GM21717 (cell line): ENCODE measurements around the gene DCP2.

Source experiments
- ATAC-seq: cut with Tn5 transposase; IDR thresholded peaks from one replicate; pipeline ENCODE4 v1.9.1; 2021; ENCODE audit warnings: mild to moderate bottlenecking, moderate library complexity; ENCODE audit not compliant: unreplicated experiment

DCP2 gene

DNA sequence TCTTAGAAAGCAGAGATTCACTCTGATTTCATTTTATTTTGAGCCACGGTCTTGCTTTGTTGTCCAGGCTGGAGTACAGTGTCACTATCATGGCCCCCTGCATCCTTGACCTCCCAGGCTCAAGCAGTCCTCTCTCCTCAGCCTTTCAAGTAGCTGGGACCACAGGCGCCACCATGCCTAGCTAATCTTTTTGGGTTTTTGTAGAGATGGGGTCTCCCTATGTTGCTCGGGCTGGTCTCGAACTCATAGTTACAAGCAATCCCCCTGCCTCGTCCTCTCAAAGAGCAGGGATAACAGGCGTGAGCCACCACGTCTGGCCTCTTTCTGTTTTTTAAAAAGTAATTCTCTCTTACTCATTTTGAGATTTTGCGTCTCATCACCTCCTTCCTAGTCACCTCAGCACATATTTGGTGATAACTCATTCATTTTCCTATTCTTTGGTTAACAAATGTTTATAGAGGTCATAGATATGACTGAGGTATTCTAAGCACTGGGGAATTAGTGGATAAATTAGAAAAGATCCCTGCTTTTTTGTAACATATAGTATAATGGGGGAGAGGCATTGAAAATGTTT, 10.8 kb upstream of the DCP2 start:
- no peak for ATAC-seq

DNA sequence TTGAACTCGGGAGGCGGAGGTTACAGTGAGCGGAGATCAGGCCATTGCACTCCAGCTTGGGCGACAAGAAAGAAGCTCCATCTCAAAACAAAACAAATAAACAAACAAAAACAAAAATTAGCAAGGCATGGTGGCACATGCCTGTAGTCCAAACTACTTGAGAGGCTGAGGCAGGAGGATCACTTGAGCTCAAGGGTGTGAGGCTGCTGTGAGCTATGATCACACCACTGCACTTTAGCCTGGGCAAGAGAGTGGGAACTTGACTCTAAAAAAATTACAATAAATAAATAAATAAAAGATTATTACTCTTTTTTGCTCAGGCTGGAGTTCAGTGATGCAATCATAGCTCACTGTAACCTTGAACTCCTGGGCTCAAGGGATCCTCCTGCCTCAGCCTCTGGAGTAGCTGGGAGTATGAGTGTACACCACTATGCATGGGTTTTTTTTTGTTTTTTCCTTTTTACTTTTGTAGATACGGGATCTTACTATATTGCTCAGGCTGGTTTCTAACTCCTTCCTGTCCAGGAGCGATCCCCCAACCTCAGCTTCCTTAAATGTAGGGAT, 9.0 kb upstream of the DCP2 start:
- ATAC-seq: no peak

DNA sequence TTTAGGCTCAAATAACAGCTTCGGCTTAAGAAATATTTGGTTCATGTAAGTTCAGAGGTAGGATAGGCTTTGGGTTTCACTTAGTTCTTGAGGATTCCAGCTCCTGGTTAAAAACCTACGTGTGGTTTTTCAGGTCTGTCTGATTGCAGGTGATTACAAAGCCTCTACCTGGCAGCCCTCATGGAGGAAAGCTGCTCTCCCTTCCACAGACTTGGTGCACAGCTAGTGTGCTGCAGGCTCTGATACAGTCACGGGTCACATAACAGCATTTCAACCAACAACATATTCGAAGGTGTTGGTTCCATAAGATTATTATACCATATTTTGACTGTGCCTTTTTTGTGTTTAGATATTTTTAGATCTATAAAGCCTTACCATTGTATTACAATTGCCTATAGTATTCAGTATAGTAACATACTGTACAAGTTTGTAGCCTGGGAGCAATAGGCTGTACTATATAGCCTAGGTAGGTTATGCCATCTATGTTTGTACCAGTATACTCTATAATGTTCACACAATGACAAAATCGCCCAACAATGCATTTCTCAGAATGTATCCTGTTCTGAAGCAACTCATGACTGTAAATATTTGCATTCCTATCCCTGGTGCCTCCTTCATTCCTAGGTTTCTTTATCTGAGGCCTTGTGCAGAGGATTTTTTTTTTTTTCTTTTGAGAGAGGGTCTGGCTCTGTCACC, 8.0 kb upstream of the DCP2 start:
- no peak for ATAC-seq

DNA sequence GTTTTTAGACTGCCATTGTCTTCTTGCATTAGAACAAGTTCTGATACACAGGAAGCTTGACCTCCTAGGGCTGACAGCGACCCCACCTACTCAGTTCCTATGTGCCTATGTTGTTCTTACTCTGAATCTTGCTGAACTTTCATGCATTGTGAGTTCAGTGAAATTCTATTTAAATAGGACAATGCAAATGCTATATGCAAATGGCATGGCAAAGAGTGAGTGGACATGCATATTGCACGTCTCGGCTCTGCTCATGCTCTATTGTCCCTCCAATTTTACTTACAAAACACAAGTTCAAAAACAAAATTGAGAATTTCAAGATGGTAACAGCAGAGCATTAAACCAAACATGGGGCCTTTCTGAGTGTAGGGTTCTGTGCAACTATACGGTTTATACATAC, 5.3 kb upstream of the DCP2 start:
- no peak for ATAC-seq

DNA sequence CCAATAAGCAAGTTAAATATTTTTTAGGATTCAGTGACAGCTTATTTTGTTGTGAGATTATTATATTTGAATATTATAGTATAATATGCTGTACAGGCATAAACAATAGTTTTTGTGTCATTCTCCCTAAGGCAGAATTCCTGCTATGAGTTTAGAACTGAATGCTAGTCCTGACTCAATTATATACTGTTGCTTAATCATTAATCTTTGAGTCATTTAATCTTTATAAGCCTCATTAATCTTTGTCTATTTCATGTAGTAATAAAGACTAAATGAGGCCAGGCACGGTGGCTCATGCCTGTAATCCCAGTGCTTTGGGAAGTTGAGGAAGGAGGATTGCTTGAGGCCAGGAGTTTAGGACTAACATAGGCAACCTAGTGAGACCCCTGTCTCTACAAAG, 3.6 kb upstream of the DCP2 start:
- ATAC-seq: no peak

DNA sequence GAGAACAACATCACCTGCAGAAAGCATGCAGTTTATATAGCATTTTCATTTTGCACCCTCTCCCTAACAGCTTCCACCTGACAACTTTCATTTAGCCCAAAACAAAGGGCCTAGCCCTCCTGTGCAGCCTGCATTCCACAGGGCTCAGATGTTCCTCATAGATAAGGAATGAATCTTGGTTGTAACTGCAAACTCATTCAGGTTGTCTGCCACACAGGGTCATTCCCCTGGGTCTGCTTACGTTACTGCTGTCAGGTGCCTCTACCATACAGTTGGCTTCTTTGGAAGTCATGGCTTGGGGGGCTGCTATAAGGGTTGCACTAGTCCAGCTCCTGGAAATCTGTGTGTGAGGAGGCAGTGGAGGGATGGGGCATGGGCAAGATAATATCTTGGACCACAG, 2.7 kb upstream of the DCP2 start:
- ATAC-seq: no peak

DNA sequence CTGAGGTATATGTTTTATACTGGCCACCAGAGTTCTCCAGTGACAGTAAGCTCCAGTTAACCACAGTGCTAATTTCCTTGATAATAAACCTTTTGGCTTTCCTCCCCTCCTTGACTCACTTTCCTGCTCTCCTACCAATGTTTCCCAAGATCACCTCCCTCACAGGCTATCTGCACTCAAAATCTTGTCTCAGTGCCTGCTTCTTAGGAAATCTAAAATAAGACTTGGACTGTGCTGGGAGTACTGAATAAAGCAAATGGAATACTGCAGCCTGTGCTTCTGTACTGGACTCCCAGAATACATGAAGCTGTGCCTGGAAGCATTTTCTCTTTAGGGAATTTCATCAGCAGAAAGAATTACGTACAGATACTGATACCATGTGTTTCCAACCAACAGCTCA, 1.7 kb upstream of the DCP2 start:
- no peak for ATAC-seq

DNA sequence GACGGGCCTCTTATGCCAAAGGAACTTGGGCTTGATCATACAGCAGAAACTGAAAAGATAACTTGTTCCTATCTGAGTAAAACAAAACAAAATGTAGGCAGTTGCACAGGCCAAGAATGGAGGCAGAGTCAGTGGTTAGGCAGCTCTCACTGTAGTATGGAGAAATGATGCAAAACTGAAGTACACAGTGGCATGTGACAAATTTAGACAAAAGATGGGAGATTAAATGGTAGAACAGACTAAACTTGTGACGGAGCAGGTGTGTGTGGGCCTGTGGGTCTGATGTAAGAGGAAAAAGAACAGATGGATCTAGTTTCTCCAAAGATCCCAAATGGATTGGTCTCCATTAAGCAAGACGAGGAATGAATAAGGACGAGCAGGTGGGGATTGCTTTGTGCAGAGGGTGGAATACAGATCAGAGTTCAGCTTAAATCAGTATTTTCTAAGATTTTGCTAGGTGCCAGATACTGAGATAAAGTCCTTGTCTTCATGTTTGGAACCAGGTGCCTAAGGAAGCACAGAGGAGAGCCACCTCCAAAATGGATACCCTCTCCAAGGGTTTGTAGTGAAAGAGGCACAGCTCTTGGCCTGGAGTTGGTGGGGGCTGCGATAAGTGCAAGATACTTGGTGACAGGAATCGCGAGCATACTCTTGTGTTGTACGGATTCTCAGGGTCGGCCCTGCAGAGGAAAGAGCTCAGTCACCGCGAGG, 722 bp upstream of the DCP2 start:
- ATAC-seq: peak; percentile 20

DNA sequence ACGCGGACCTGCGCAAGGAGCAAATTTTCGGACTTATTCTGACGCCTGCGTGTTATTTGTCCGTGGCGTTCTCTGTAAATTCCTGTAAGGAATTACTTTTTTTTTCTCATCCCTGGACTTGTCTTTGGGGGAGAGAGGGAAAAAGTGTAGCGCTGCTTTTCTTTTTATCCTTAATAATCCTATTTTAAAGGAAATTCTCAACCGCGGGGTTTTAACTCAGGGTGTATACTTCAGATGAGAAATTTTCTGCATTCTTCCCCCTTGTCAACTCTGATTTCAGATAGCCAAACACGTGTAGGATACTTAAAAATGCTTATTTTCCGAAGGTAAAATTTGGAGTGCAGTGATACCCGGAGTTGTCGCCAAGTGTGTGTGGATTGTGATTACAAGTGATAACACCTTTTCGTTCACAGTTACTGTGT, 853 bp downstream of the DCP2 start:
- no peak for ATAC-seq

DNA sequence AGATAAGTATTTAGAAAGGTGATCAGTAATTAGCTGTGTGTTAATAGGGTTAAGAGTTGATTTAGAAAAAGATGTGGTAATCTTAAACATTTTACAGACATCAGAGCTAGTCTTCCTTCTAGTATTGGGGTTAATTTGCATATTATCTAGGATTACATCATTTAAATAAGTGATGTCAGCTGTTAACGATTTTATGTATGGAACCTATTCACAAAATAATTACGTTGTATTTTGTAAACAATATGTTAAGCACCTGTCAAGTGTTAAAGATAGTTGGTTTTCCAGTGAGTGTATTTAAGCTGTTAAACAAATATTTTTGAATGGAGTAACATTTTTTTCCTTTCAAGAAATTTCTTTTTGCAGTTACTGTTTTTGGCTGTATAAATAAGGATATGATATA, 2.2 kb downstream of the DCP2 start:
- ATAC-seq: no peak

DNA sequence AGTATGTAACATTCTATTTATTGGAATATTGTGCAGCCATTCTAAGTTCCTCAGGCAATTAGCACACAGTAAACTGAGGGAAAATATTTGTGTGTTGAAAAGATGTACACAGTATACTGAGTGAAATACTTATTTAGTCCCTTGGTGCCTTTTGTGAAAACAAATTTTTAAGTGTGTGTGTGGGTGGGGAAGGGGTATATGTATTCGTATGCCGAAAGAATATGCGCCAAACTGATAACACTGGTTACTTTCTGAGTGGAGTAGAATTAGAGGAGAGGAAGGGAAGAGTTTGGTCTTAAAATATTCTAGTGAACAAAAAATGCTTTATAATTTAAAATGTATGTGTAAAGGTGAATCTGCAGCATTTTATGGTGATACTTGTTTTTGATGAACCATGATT, 3.1 kb downstream of the DCP2 start:
- ATAC-seq: no peak

DNA sequence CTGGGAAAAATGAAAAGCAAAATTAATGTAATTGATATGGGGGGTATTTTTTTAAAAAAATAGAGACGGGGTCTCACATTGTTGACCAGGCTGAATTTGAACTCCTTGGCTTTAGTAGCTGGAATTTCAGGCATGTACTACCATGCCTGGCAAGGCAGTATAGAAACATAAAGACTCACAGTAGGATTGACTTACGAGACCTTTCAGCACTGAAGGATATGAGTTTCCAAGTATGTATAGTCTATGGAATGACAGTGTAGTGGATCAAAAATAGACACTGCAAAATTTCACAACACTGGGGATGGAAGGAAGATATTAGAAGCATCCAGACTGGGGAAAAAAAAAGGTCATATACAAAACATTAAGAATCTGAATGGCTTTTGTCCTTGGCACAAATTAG, 6.8 kb downstream of the DCP2 start:
- ATAC-seq: no peak

DNA sequence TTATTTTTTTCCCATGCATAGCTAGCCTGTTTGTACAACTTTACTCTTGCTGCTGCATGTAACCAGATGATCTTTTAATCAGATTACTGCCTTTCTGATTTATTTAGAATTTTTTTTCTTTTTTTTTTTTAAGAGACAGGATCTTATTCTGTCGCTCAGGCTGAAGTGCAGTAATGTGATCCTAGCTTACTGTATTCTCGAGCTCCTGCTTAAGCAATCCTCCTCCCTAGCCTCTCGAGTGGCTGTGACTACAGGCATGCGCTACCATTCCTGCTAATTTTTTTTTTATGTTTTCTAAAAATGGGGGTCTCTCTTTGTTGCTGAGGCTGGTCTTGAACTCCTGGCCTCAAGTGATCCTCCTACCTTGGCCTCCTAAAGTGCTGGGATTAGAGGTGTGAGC, 9.6 kb downstream of the DCP2 start:
- no peak for ATAC-seq

DNA sequence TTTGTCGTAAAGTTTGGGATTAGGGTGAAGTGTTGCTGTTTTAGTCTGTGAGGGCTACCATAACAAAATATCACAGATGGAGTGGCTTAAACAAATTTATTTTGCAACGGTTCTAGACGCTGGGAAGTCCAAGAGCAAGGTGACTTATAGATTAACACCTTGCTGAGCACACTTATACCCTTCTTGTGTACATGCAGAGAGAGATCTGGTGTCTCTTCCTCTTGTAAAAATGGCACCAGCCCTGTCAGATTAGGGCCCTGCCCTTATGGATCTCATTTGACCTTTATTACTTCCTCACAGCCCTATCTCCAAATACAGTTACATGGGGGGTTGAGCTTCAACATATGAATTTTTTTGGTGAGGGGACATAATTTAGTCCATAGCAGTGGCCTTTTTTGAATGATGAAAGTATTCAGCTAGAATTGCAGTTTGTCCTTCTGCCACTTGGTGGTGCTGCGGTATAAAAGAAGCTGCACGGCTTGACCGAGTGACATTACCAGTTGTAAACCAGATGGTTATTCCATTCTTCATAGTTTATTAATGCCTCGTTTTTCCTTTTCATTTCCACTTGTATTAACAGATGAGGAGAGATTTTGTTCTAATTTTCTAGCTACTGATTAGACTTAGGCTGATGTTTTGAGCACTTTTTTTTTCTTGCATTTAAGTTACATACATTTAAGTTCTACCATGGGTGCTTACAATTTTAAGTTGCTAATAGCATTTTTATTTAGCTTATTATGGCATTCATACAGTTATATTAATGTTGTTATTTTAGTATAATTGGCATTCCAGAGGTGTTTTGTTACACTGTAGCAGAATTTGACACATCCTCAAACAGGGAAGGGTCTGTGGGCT, 19.4 kb downstream of the DCP2 start:
- ATAC-seq: peak; percentile 75

DNA sequence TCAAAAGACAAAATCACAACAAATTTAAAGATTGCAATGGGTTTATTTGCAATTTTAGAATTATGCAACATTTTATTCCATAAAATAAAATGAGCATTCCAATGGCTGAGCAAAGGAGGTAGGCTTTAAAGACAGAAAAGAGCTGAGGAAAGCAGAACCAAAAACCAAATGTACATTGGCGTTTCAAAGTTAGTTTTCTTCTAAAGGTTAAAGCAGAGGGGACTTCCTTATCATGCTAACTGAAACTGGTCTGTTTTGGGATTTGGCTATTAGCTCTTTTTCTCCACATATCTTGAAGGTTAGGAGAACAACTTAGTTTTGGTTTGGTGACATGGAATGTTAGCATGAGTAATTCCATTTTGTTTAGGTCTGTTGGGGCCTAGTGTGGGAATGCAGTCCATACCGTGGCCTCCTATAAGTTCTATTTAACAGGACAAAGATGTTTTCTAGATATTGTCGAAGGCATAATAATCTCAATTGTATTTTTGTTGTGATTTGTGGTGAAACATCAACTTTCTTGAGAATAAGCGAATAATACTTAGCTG, 20.3 kb downstream of the DCP2 start:
- no peak for ATAC-seq

DNA sequence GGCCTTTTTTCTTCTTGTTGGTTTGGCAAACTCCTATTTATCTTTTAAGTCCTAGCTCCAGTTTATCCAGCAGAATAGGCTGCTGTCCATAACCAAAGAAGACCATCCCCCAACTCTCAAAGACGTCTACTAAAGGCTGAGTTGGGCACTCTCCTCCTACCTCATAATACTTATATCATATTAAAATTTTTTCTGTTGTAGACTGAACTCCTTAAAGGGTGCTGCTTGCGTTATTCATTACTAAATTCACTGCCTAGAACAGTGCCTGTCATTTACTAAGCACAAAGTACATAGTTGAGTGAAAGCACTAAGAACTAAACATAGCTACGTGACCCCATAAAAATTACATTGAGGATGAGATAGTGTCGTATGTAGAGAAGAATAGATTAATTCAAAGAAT, 21.7 kb downstream of the DCP2 start:
- ATAC-seq: no peak

DNA sequence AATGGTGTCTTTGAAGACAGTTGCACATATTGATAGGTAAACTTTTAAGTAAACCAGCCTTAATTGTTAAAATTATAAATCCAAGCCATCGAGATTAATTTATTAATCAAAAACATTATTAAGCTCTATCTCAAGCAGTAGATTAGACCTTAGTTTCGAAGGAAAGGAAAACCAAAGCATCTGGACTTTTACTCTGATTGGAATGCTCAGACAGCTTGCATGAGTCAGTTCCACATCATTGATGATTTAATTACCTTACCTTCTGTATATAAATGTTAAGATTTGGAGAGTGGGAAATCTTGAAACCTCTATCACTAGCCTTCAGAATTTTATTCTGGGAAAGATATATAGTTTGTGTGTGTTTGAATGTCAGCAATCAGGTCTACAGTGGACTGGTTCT, 23.9 kb downstream of the DCP2 start:
- no peak for ATAC-seq

DNA sequence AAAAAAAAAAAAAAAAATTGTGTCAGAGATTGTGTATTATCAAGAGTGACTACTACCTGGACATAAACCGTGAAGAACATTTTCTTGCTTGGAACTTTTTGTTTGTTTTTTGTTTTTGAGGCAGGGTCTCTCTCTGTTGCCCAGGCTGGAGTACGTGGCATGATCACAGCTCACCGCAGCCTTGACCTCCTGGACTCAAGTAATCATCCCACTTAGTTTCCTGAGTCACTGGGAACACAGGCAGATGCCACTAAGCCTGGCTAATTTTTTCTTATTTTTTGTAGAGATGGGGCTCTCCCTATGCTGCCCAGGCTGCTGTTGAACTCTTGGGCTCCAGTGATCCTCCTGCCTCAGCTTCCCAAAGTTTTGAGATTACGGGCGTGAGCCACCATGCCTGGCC, 25.8 kb downstream of the DCP2 start:
- ATAC-seq: no peak

DNA sequence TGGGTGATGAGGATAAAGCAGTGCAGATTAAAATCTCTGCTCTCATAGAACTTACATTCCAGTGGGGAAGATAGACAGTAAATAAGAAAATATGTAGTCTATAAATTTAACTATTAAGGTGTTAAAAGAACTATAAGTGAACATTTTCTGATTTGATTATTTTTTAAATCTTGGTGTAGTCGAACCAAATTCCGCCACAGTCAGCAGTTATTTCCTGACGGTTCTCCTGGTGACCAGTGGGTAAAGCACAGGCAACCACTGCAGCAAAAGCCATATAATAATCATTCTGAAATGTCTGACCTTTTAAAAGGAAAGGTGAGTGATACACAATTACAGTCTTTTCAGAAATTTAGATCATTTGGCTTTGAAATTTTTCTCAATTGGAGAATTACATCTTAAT, 27.2 kb downstream of the DCP2 start:
- ATAC-seq: no peak

DNA sequence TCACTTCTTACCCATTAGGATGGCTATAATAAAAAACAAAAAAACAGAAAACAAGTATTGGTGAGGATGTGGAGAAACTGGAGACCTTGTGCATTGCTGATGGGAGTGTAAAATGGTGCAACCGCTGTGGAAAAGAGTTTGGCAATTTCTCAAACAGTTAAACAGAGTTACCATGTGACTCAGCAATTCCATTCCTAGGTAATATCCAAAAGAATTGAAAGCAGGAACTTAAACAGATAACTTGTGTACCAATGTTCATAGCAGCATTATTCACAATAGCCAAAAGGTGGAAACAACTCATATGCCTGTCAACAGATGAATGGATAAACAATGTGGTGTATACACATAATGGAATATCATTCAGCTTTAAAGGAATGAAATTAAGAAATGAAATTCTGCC, 28.9 kb downstream of the DCP2 start:
- ATAC-seq: no peak
